Measurements from ENCODE around the gene STAT3. TPM values are rescaled to one million over a fixed set of nuclear protein-coding genes. Genes with fewer than 3 reads are reported as not detected.

The STAT3 gene
- total RNA-seq, 2 donors from 2014 or later: 217 to 360 TPM

DNA sequence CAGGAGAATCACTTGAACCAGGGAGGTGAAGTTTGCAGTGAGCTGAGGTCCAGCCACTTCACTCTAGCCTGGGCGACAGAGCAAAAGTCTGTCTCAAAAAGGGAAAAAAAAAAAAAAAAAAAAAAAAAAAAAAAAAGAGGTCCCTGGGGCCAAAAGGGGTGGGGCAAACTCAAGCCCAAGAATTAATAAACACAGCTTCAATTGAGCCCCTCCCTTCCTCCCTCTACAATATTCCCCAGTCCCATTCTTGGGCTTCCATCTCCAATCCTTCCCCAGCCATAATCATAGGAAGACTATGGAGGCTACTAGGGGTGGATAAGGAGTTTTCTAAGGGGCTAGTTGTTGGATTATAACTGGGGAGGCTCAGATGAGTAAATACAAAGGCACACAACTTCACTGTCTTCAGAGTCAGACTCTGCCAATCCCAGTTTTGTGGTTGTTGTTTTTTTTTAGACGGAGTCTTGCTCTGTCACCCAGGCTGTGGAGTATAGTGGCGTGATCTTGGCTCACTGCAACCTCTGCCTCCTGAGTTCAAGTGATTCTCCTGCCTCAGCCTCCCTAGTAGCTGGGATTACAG, 25.3 kb upstream of the STAT3 start:
- Histone ChIP-seq H3K4me3 (no peak overlapping the region), H3K27me3 (replicated peaks; ENCODE audit: insufficient read depth) (no peaks in the 10 kb centered on the region), H3K36me3 (no peaks in the 10 kb centered on the region), H3K27ac (peak overlapping the region; percentile 25 to 68), H3K9me3 (no peaks in the 10 kb centered on the region), H3K4me1 (ENCODE audit: control insufficient read depth in 1 of 2, low read depth in 2 of 2) (peaks cover 65 to 100% of the 10 kb centered on the region in 2 donors)
- ATAC-seq (ENCODE audit: insufficient number of reproducible peaks, low FRiP score, low read depth) (no peak), DNase-seq (ENCODE audit: low spot score) (no peak)
- TF ChIP-seq, protein P1, sequence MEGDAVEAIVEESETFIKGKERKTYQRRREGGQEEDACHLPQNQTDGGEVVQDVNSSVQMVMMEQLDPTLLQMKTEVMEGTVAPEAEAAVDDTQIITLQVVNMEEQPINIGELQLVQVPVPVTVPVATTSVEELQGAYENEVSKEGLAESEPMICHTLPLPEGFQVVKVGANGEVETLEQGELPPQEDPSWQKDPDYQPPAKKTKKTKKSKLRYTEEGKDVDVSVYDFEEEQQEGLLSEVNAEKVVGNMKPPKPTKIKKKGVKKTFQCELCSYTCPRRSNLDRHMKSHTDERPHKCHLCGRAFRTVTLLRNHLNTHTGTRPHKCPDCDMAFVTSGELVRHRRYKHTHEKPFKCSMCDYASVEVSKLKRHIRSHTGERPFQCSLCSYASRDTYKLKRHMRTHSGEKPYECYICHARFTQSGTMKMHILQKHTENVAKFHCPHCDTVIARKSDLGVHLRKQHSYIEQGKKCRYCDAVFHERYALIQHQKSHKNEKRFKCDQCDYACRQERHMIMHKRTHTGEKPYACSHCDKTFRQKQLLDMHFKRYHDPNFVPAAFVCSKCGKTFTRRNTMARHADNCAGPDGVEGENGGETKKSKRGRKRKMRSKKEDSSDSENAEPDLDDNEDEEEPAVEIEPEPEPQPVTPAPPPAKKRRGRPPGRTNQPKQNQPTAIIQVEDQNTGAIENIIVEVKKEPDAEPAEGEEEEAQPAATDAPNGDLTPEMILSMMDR (IDR thresholded peaks at IDR 0.05): no peak

DNA sequence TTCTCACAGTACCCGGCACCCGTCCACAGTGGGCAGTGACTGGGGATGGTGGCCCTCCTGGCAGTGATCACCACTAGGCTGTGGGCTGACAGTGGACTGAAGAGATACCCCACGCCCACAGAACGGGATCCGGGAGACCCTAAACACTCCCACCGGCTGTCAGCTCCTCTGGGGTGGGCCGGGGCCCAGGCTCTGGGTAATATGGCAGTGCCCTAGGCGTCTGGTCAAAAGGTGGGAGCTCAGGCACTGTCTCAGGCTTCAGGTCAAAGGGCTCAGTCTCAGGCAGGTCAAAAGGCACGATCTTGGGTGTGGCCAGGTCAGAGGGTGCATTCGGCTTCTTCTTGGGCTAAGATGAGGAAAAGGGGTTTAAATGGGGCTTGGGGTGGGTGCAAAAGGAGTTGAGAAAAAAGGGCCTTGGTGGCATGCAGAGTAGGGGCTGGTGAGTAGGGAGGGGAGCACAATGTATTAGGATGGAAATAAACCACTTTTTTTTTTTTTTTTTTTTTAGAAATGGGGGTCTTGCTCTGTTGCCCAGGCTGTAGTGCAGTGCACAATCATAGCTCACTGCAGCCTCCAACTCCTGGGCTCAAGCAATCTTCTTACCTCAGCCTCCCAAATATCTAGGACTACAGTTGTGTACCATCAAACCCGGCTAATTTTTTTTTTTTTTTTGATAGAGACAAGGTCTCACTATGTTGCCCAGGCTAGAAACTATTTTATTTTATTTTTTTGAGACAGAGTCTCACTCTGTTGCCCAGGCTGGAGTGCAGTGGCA, 23.9 kb upstream of the STAT3 start:
- peaks cover 67 to 100% of the 10 kb centered on the region in 2 donors for H3K4me1 ChIP-seq (ENCODE audit: control insufficient read depth in 1 of 2, low read depth in 2 of 2)
- no peaks in the 10 kb centered on the region for H3K9me3 ChIP-seq
- H3K27me3 ChIP-seq (replicated peaks; ENCODE audit: insufficient read depth): no peaks in the 10 kb centered on the region
- ATAC-seq (ENCODE audit: insufficient number of reproducible peaks, low FRiP score, low read depth) (no peak), DNase-seq (ENCODE audit: low spot score) (no peak)
- TF ChIP-seq, protein P1 (IDR thresholded peaks at IDR 0.05): no peak
- peak overlapping the region; percentile 41 for H3K4me3 ChIP-seq
- no peaks in the 10 kb centered on the region for H3K36me3 ChIP-seq
- peak overlapping the region; percentile 83 to 94 for H3K27ac ChIP-seq

DNA sequence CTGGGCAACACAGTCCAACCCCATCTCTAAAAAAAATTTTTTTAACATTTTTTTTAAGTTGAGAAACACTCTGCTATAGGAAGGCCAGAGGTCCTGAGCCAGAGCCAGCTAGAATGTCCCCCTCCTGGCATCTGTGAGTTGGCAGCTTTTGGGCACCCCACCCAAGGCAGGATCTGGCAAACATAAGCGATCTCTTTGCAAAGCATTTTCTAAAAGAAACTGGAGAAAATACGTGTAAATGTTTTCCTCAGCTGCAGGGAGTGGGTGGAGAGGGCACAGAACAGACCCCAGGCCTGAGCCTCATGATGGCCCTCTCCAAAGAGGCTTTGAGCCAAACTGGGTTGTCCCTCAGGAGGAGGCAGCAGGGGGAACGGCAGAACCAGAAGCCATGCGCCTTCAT, 23.1 kb upstream of the STAT3 start:
- no peak for DNase-seq (ENCODE audit: low spot score)

DNA sequence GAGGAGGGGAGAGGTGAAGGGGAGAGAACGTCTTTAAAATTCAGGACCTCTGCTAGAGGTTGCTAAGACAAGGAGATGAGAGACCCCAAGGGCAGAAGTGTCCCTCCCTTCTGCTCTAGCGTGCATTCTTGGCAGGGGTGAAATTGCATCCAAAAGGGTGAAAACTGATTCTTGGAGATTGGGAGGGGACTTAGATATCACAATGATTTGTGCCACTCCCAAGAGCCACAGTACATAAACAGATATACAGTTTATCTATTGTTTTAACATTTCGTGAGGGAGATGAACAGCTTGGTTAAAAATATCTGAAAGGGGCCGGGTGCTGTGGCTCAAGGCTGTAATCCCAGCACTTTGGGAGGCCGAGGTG, 22.1 kb upstream of the STAT3 start:
- TF ChIP-seq, protein P1 (IDR thresholded peaks at IDR 0.05): no peak

More for the DNA sequence above, 23.1 kb upstream of the STAT3 start:
- no peak for ATAC-seq (ENCODE audit: insufficient number of reproducible peaks, low FRiP score, low read depth)
- Histone ChIP-seq H3K27me3 (replicated peaks; ENCODE audit: insufficient read depth) (no peaks in the 10 kb centered on the region), H3K4me3 (peak overlapping the region; percentile 41), H3K9me3 (no peaks in the 10 kb centered on the region), H3K36me3 (no peaks in the 10 kb centered on the region), H3K27ac (peak overlapping the region; percentile 83 to 94), H3K4me1 (ENCODE audit: control insufficient read depth in 1 of 2, low read depth in 2 of 2) (peaks cover 72 to 100% of the 10 kb centered on the region in 2 donors)
- TF ChIP-seq, protein P1 (IDR thresholded peaks at IDR 0.05): no peak

DNA sequence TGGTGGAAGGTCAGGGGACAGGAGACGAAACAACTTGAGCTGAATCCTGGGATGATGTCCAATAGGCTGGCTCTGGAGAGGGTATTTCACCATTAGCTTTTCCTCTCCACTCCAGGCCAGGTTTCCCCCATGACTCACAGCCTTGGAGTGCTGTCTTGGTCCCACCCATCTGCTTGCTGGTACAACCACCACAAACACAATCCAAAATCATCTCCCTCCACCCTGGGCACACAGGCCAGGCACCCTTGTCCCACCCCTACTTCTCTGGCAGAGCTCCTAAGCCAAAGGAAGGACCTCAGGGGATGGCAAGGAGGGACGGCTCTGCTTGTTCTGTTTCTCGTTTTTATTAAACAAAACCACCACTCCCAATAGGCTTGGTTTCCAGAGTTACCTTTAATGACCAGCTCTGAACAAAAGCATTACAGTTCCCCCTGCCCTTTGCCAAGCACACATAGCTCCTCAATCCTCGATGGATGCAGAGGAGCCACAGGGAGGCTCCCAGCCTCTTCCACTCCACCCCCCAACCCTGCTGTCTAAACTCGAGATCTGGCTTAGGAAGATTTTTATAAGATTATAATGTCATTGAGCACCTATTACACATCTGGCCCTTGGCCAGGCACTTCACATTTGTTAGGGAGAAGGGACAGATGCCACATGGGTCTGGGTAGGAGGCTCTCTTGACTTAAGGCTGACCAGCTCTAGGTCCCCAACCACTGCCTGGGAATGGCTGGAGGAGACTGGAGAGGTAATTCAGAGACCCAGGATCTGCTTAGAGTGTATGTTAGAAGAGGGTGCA, 21.5 kb upstream of the STAT3 start:
- TF ChIP-seq, protein P1 (IDR thresholded peaks at IDR 0.05): no peak
- ATAC-seq (ENCODE audit: insufficient number of reproducible peaks, low FRiP score, low read depth) (peak; percentile 77), DNase-seq (ENCODE audit: low spot score) (peak; percentile 73)
- Histone ChIP-seq H3K36me3 (peaks cover 6% of the 10 kb centered on the region), H3K4me3 (peak overlapping the region; percentile 38), H3K4me1 (ENCODE audit: control insufficient read depth in 1 of 2, low read depth in 2 of 2) (peaks cover 66 to 92% of the 10 kb centered on the region in 2 donors), H3K27me3 (replicated peaks; ENCODE audit: insufficient read depth) (no peaks in the 10 kb centered on the region), H3K9me3 (no peaks in the 10 kb centered on the region), H3K27ac (peak overlapping the region; percentile 94 to 95)

More for the DNA sequence above, 22.1 kb upstream of the STAT3 start:
- H3K36me3 ChIP-seq: peaks cover under 1% of the 10 kb centered on the region
- no peak for ATAC-seq (ENCODE audit: insufficient number of reproducible peaks, low FRiP score, low read depth)
- H3K4me3 ChIP-seq: peak overlapping the region; percentile 38
- no peaks in the 10 kb centered on the region for H3K27me3 ChIP-seq (replicated peaks; ENCODE audit: insufficient read depth)
- H3K27ac ChIP-seq: peak overlapping the region; percentile 83 to 94
- DNase-seq (ENCODE audit: low spot score): no peak
- H3K4me1 ChIP-seq (ENCODE audit: control insufficient read depth in 1 of 2, low read depth in 2 of 2): peaks cover 71 to 97% of the 10 kb centered on the region in 2 donors
- H3K9me3 ChIP-seq: no peaks in the 10 kb centered on the region
